Mucosa of rectum (tissue), 2 donors: ENCODE results near the gene DDX19B.
"Not testable (repeated sequence)": the region's sequence is repeated elsewhere in the genome, so short reads cannot be mapped to it uniquely, and the experiment has no call there.

Source experiments
- H3K27ac ChIP-seq, 2 donors: one replicate each; pipeline ENCODE4 v1.7.0; 2013; ENCODE audit warnings: inconsistent platforms in 2 of 2, low read depth in 2 of 2, low read length in 2 of 2
- H3K27me3 ChIP-seq, 2 donors: one replicate each; pipeline ENCODE4 v1.7.0; 2013; ENCODE audit warnings: low read length in 2 of 2; ENCODE audit not compliant: control insufficient read depth in 2 of 2, insufficient read depth in 2 of 2
- H3K36me3 ChIP-seq, 2 donors: one replicate each; pipeline ENCODE4 v1.7.0; 2013; ENCODE audit warnings: low read length in 2 of 2; ENCODE audit not compliant: control insufficient read depth in 2 of 2, insufficient read depth in 2 of 2
- H3K4me1 ChIP-seq, 2 donors: one replicate each; pipeline ENCODE4 v1.7.0; 2013; ENCODE audit warnings: low read length in 2 of 2, mild to moderate bottlenecking in 1 of 2; ENCODE audit not compliant: control insufficient read depth in 2 of 2, insufficient read depth in 2 of 2
- H3K4me3 ChIP-seq, 2 donors: one replicate each; pipeline ENCODE4 v1.7.0; 2013; ENCODE audit warnings: low read length in 2 of 2
- H3K9ac ChIP-seq, 2 donors: one replicate each; pipeline ENCODE4 v1.7.0; 2013; ENCODE audit warnings: low read length in 2 of 2, low read depth in 1 of 2, mild to moderate bottlenecking in 1 of 2
- H3K9me3 ChIP-seq, 2 donors: one replicate each; pipeline ENCODE4 v1.7.0; 2013; ENCODE audit warnings: low read length in 2 of 2; ENCODE audit not compliant: control insufficient read depth in 2 of 2
- donor health status: healthy.
- donor health status: Normal muscosa, but diverticular disease.

Gene DDX19B

GRCh38 chr16:70306880-70307279, 7.9 kb downstream of the DDX19B start:
- no peaks in the 10 kb centered on the region for H3K9me3 ChIP-seq
- H3K4me3 ChIP-seq: no peak overlapping the region
- H3K4me1 ChIP-seq: no peaks in the 10 kb centered on the region
- no peaks in the 10 kb centered on the region for H3K27me3 ChIP-seq
- H3K36me3 ChIP-seq: peaks cover 0 to 2% of the 10 kb centered on the region in 2 donors
- H3K27ac ChIP-seq: no peak overlapping the region
- H3K9ac ChIP-seq: no peak overlapping the region

- H3K9ac ChIP-seq, H3K36me3 ChIP-seq, H3K9me3 ChIP-seq, H3K4me3 ChIP-seq, H3K27ac ChIP-seq, H3K4me1 ChIP-seq, H3K27me3 ChIP-seq: not testable (repeated sequence)
Measured at GRCh38 chr16:70307726-70308125, 8.7 kb downstream of the DDX19B start.

- Histone ChIP-seq H3K27ac (no peak overlapping the region), H3K27me3 (no peaks in the 10 kb centered on the region), H3K9me3 (no peaks in the 10 kb centered on the region), H3K4me3 (no peak overlapping the region), H3K36me3 (peaks cover 26 to 58% of the 10 kb centered on the region in 2 donors), H3K4me1 (no peaks in the 10 kb centered on the region), H3K9ac (no peak overlapping the region)
Measured at GRCh38 chr16:70320121-70320520, 21.1 kb downstream of the DDX19B start.

GRCh38 chr16:70324998-70325747, 26.2 kb downstream of the DDX19B start:
- Histone ChIP-seq H3K4me1 (no peaks in the 10 kb centered on the region), H3K27me3 (no peaks in the 10 kb centered on the region), H3K9me3 (no peaks in the 10 kb centered on the region), H3K27ac (no peak overlapping the region), H3K36me3 (peaks cover 27 to 44% of the 10 kb centered on the region in 2 donors), H3K4me3 (no peak overlapping the region), H3K9ac (no peak overlapping the region)

GRCh38 chr16:70331091-70331490, 32.1 kb downstream of the DDX19B start:
- H3K4me3 ChIP-seq: no peak overlapping the region
- peaks cover 39 to 45% of the 10 kb centered on the region in 2 donors for H3K36me3 ChIP-seq
- H3K9ac ChIP-seq: no peak overlapping the region
- no peaks in the 10 kb centered on the region for H3K27me3 ChIP-seq
- H3K4me1 ChIP-seq: no peaks in the 10 kb centered on the region
- H3K9me3 ChIP-seq: no peaks in the 10 kb centered on the region
- H3K27ac ChIP-seq: no peak overlapping the region

- H3K36me3 ChIP-seq: peaks cover 39 to 45% of the 10 kb centered on the region in 2 donors
- H3K9ac ChIP-seq: no peak overlapping the region
- H3K4me3 ChIP-seq: no peak overlapping the region
- H3K9me3 ChIP-seq: no peaks in the 10 kb centered on the region
- no peaks in the 10 kb centered on the region for H3K27me3 ChIP-seq
- no peaks in the 10 kb centered on the region for H3K4me1 ChIP-seq
- no peak overlapping the region for H3K27ac ChIP-seq
Measured at GRCh38 chr16:70331588-70332358, 32.8 kb downstream of the DDX19B start.

- H3K4me3 ChIP-seq, H3K9me3 ChIP-seq, H3K4me1 ChIP-seq, H3K27ac ChIP-seq, H3K27me3 ChIP-seq, H3K9ac ChIP-seq: not testable (repeated sequence)
- H3K36me3 ChIP-seq: peaks cover 39 to 43% of the 10 kb centered on the region in 2 donors
Measured at GRCh38 chr16:70332728-70333127, 33.7 kb downstream of the DDX19B start.

GRCh38 chr16:70337814-70338213, 38.8 kb downstream of the DDX19B start:
- Histone ChIP-seq H3K4me1 (no peaks in the 10 kb centered on the region), H3K9me3 (no peaks in the 10 kb centered on the region), H3K4me3 (no peak overlapping the region), H3K36me3 (peaks cover 17 to 20% of the 10 kb centered on the region in 2 donors), H3K27ac (no peak overlapping the region), H3K27me3 (no peaks in the 10 kb centered on the region), H3K9ac (no peak overlapping the region)

GRCh38 chr16:70341600-70341999, 42.6 kb downstream of the DDX19B start:
- H3K9ac ChIP-seq: no peak overlapping the region
- H3K36me3 ChIP-seq: no peaks in the 10 kb centered on the region
- peaks cover 4 to 6% of the 10 kb centered on the region in 2 donors for H3K4me1 ChIP-seq
- no peak overlapping the region for H3K4me3 ChIP-seq
- H3K27ac ChIP-seq: no peak overlapping the region
- no peaks in the 10 kb centered on the region for H3K9me3 ChIP-seq
- H3K27me3 ChIP-seq: no peaks in the 10 kb centered on the region

GRCh38 chr16:70342016-70342415, 43.0 kb downstream of the DDX19B start:
- H3K9ac ChIP-seq: no peak overlapping the region
- no peak overlapping the region for H3K27ac ChIP-seq
- H3K27me3 ChIP-seq: no peaks in the 10 kb centered on the region
- H3K4me1 ChIP-seq: peaks cover 4 to 6% of the 10 kb centered on the region in 2 donors
- no peaks in the 10 kb centered on the region for H3K9me3 ChIP-seq
- H3K4me3 ChIP-seq: no peak overlapping the region
- no peaks in the 10 kb centered on the region for H3K36me3 ChIP-seq
